ENCODE results near the gene INPPL1.

INPPL1 gene

GRCh38 chr11:72271980-72272379 lies 47.4 kb downstream of the INPPL1 start:
- H3K4me3 Mint-ChIP-seq = no peak overlapping the region
- H3K36me3 Mint-ChIP-seq = no peaks in the 10 kb centered on the region
- H3K27me3 Mint-ChIP-seq = peaks cover 14% of the 10 kb centered on the region
- H3K4me1 Mint-ChIP-seq = peaks cover 7% of the 10 kb centered on the region
- H3K9me3 Mint-ChIP-seq = no peaks in the 10 kb centered on the region
- H3K27ac Mint-ChIP-seq = no peak overlapping the region

- Mint-ChIP-seq H3K4me1 (peaks cover 7% of the 10 kb centered on the region), H3K36me3 (no peaks in the 10 kb centered on the region), H3K27ac (no peak overlapping the region), H3K9me3 (no peaks in the 10 kb centered on the region), H3K4me3 (no peak overlapping the region), H3K27me3 (peaks cover 12% of the 10 kb centered on the region)
These were observed 49.9 kb downstream of the INPPL1 start for GRCh38 chr11:72274435-72274834.

- no peaks in the 10 kb centered on the region for H3K9me3 Mint-ChIP-seq
- peaks cover 25% of the 10 kb centered on the region for H3K27me3 Mint-ChIP-seq
- no peak overlapping the region for H3K27ac Mint-ChIP-seq
- no peaks in the 10 kb centered on the region for H3K4me1 Mint-ChIP-seq
- peaks cover 3% of the 10 kb centered on the region for H3K36me3 Mint-ChIP-seq
- H3K4me3 Mint-ChIP-seq = no peak overlapping the region
These were observed 54.3 kb downstream of the INPPL1 start for GRCh38 chr11:72278905-72279304.

- no peak overlapping the region for H3K27ac Mint-ChIP-seq
- H3K4me3 Mint-ChIP-seq = no peak overlapping the region
- H3K4me1 Mint-ChIP-seq = no peaks in the 10 kb centered on the region
- peaks cover 27% of the 10 kb centered on the region for H3K27me3 Mint-ChIP-seq
- H3K9me3 Mint-ChIP-seq = no peaks in the 10 kb centered on the region
- H3K36me3 Mint-ChIP-seq = peaks cover 3% of the 10 kb centered on the region
These were observed 55.5 kb downstream of the INPPL1 start for GRCh38 chr11:72280037-72280436.

- Mint-ChIP-seq H3K9me3 (no peaks in the 10 kb centered on the region), H3K4me3 (no peak overlapping the region), H3K4me1 (no peaks in the 10 kb centered on the region), H3K36me3 (peaks cover 3% of the 10 kb centered on the region), H3K27ac (no peak overlapping the region), H3K27me3 (peaks cover 26% of the 10 kb centered on the region)
These were observed 56.3 kb downstream of the INPPL1 start for GRCh38 chr11:72280726-72281315.

- H3K36me3 Mint-ChIP-seq = peaks cover 3% of the 10 kb centered on the region
- no peaks in the 10 kb centered on the region for H3K4me1 Mint-ChIP-seq
- H3K9me3 Mint-ChIP-seq = no peaks in the 10 kb centered on the region
- H3K27ac Mint-ChIP-seq = no peak overlapping the region
- no peak overlapping the region for H3K4me3 Mint-ChIP-seq
- H3K27me3 Mint-ChIP-seq = peaks cover 20% of the 10 kb centered on the region
These were observed 59.4 kb downstream of the INPPL1 start for GRCh38 chr11:72283947-72284346.

GRCh38 chr11:72287293-72287692 lies 62.7 kb downstream of the INPPL1 start:
- Mint-ChIP-seq H3K4me3 (no peak overlapping the region), H3K36me3 (peaks cover 3% of the 10 kb centered on the region), H3K4me1 (no peaks in the 10 kb centered on the region), H3K27ac (no peak overlapping the region), H3K9me3 (no peaks in the 10 kb centered on the region), H3K27me3 (peaks cover 12% of the 10 kb centered on the region)
